GM19397 (cell line): ENCODE results near the gene SH2D1A.

Experiments
- ATAC-seq: cut with Tn5 transposase; IDR thresholded peaks from one replicate; pipeline ENCODE4 v1.9.1; 2021; ENCODE audit warnings: mild to moderate bottlenecking, moderate library complexity; ENCODE audit not compliant: unreplicated experiment

SH2D1A gene

DNA sequence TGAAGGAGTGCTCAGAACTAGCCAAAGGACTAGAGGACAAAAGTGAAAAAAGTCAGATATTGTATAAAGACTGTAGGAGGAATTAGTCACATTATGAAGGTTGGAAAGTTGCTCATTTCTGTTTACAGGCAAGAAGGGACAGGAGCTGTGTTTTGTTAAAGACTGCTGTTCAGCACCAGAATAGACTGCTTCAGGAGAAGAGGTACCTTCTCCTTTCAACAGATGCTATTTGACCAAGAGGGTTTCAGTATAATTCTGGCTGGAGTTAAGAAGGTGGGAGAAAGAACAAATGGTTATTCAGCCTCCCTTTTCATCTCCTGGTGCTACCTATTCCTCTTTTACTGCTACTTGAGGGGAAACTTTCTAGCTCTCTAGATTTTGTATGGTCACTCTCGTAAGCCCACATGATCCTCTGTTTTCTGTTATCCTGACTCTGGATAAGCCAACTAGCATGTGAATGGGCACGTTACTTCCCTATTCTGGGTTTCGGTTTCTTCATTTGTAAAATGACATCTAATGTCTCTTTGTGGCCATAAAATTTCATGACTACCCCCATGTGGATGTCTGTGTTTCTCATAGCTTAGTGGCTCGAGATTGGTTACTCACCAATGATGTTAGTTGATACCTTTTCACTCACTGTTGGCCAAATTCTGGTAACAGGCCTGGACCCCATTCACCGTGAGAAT lies 68.9 kb downstream of the SH2D1A start:
- ATAC-seq = no peak

DNA sequence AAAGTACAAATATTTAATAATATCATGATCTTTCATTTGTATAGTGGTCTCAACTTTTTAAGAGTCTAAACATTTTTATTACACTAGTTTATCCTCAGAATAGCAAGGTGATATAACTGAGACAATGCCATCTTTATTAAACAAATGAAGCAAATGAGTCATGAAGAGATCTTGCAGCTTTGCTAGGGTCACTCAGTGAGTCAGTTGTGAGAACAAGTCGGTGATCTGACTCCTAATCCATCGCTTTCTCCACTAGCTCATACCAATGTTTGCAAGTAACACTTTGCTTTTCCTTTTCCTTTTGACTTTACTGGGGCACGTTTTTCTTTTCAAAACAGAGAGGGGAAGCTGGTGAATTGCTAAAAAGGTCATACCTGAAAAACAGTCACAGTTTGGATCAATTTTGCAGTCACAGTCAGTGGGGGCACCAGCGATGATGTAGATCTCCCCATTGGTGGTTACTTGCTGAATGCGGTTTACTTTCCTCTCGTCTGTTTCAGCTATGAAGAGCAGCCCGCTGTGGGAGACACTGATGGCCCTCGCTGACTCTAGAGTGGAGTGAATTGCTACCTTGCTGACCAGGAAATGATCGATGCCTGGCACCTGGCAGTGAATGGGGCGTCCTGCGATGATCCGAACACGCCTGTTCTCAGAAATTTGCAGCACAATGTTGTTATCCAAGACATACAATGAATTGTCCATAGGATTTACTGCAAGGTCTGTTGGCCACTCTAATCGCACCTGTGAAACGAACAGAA lies 75.7 kb downstream of the SH2D1A start:
- no peak for ATAC-seq
